CD4-positive, alpha-beta T cell treated with Interleukin-6 for 4 hours (primary cell): ENCODE data around the gene C1QTNF5.
A peak's percentile ranks its signal among the peaks of the same experiment; 100 is the strongest.

Experiments
- DNase-seq: peaks from one replicate; pipeline ENCODE4 v3.0.0-alpha.2; 2020; ENCODE audit warnings: mixed read lengths

C1QTNF5 gene

DNA sequence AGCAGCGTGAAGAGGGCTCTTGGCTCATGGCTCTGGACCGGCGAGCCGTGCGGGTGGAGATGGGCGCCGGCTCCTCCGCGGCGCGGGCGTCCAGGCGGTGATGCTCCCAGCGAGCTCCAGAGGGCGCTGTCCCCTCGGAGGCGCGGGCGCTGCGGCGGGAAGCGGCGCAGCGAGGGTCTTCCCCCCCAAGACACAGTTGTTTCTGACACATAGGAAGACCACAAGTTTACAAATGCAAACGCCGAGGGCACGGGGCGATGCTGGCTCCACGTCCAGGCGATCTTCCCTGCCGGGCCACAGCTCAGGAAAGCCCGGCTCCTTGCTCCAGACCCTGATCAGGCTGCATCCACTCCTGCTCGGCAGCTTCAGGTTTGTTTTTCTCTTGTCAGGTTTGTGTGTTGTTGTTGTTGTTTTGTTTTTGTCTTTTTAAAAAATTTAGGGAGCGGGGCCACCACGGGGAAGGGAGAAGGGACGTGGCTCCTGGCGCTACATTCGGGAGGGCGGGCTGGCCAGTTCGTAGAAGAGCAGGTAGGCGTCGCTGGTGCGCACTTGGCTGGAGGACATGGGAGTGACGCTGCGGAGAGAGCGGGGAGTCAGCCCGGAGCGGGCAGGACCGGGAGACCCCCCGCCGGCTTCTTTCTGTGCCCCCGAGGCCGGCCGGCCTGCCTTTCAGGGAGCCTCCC, 15.8 kb upstream of the C1QTNF5 start:
- peak; percentile 79 for DNase-seq

GRCh38 chr11:119355091-119355843, 14.6 kb upstream of the C1QTNF5 start:
- DNase-seq = no peak

GRCh38 chr11:119352857-119353260, 12.2 kb upstream of the C1QTNF5 start:
- no peak for DNase-seq

DNA sequence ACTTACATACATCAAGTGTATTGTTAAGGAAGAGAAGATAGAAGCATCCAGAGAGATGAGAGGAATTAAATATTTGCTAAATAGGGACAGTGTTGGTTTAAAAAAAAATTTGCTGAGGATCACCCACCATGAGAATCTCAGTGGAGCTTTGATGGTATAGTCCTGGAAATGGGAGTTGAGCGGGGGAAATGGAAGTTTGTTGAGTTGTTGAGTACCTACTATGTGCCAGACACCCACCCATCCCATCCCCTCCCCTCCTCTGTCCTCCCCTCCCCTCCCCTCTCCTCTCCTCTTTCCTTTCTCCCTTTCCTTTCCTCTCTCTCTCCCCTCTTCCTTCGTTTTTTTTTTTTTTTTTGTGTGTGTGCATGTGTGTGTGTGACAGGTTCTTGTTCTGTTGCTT, 10.5 kb upstream of the C1QTNF5 start:
- no peak for DNase-seq

GRCh38 chr11:119350302-119350701, 9.6 kb upstream of the C1QTNF5 start:
- no peak for DNase-seq

- DNase-seq = no peak
Measured at GRCh38 chr11:119347940-119348605, 7.4 kb upstream of the C1QTNF5 start.

GRCh38 chr11:119347242-119347641, 6.6 kb upstream of the C1QTNF5 start:
- no peak for DNase-seq

- DNase-seq = no peak
Measured at GRCh38 chr11:119346605-119347004, 5.9 kb upstream of the C1QTNF5 start, which contains the start of gene MFRP. TSS of gene MFRP (minus strand) at chr11:119346705. CDS start at chr11:119346513, 192 bp downstream.

DNA sequence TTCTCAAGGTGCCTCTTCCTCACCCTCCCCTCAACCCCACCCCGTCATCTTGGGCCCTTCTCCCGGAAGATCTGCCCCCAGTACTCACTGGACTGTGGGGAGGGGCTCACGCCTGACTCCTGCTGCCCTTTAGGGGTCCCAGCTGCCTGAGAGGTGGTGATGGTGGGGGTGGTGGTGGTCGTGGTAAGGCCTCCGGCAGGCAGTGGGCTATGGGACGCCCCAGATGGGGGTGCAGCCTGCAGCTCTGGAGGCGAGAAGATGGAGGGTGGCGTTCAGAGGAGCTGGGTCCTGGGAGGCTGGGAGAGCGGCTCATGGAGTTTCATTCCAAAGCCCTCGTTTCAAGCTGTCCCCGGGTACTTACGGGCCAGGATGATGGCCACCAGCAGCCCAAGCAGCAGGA, 5.0 kb upstream of the C1QTNF5 start:
- no peak for DNase-seq

GRCh38 chr11:119344291-119345010, 3.8 kb upstream of the C1QTNF5 start:
- no peak for DNase-seq

DNA sequence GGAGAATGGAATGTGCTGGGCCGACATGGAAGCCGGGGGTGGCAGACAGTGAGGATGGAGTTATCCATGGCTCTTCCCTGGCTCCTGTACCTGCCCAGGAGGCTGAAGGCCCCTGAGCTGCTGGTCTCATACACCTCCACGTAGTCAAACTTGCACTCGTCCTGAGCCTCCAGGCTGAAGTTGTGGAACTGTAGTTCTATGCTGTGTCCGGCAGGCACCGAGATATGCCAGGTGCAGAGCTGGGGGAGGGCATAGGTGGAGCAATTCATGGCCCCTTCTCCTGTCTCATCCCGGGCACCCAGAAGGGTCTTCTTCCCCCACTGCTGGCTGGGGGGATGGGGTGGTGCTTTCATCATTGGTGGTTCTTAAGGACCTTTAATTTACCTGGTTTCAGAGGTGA, 3.0 kb upstream of the C1QTNF5 start:
- DNase-seq = no peak

DNA sequence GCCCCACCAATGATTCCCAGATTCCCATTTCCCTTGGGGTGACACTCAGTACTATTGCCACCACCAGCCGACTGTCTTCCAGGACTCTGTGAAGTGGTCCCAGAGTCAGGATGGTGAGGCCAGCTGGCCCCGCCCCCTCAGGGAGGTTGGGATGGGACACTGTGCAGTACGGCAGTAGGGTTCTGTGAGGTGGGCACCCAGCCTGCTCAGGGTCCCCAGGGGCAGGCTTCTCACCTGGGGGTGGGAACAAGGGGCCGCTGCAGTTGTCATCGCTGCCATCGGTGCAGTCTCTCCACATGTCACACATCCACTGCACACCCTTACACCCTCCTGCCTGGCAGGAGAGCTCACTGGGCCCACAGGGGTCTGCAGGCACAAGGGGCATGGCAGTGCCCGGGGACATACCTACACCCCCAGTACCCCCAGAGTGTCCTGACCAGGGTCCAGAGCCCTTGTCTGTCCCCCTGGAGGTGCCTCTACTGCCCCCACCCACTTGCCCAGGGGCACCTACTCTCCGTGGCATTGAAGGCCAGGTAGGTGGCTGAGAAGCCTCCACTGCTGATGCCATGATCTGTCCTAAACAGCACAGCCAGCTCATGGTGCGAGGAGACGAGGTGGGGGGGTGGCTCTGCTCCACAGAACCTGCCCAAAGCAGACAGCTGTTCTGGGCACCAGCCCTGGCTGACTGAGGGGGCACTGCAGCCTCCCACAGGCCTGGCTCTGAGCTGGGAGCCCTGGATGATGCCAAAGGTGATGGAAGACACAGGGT, 1.9 kb upstream of the C1QTNF5 start:
- no peak for DNase-seq

GRCh38 chr11:119342023-119342300, 1.3 kb upstream of the C1QTNF5 start:
- no peak for DNase-seq

DNA sequence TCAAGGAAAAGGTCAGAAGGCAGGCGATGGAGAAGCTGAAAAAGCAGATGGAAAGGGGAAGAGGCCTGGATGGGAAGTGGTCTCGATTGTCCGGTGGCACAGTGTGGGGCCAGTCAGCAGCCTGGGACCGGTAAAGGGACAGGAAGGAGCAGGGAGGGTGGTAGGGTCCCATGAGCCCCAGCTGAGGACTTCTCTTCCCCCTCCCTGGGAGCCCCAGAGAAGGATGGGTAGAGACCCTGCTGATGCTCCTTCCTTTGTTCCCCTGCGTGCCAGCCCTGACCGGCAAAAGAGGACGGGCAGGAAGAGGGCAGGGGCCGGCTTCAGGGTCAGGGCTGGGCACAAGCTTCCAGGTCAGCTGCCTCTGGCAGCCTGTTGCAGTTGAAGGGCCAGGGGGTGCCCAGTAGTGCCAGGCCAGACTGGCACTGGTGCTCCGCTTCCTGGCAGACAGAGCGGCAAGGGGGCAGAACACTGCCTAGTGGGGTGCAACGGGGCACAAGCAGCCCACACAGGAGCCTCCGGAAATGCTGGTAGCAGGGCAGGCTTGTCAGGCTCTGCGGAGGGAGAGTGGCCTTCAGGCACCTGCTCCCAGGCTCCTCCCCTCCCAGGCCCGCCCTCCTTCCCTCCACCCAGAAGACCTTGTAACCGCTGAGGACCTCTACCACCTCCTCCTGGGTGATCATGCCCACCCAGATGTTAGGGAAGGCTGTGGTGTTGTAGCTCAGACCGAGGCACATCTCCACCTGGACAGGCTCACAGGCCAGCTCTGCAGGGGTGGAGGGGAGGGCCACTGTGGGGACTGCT, 739 bp upstream of the C1QTNF5 start:
- DNase-seq = no peak

DNA sequence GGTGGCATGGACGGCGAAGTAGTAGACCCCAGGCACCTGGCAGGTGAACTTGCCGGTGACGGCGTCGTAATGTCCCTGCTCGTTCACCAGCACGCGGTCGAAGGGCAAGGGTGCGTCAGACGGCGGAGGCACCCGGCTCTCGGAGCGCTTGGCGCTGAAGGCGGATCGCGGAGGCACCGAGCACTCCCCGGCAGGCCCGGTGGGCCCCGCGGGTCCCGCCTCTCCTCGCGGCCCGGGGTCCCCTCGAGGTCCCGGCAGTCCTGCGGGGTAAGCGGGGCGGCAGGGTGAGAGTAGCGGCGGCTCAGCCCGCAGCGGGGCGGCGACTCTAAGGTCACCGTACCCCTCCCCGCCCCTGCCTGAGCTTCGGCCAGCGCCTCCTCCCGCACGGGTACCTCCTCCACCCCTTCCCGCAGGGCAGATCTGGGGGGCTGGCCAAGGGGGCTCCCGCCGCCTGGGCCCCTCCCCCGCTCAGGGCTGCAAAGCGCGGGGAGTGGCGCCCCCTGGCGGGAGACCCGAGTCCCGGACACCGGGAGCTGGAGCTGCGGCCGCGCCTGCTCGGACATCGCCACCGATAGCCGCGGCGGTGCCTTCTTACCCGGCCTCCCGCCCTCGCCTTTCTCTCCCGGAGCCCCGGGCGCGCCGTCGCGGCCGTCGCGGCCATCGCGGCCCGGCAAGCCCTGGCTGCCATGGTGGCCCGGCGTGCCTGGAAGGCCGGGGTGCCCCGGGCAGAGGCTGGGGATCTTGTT, 921 bp downstream of the C1QTNF5 start:
- peak; percentile 47 for DNase-seq

DNA sequence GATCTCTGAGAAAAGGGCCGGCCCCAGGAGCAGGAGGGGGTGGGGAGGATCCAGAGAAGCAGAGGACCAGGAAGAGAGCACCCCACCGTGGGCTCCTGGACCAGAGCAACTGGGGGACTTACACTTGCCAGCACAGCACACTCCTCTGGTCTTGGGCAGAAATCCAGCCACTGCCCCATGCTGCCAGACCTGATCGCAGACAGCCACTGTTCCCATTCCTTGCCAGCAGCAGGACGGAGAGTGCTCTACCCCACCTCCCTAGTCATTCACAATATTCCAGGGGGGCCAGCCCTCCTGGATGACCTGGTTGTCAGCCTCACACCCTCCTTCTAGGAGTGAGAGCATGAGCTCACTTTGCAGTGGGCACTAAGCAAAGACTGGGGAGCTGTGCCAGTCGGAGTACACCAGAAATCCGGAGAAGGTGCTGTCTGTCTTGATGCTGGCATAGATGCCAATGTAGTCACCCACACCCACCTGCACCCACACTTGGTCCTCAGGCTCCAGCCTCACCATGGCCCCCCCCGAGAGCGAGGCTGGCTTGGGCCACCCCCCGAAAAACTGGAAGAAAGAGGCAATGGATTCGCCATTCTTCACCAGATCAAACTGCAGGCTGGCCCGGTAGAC, 1.6 kb downstream of the C1QTNF5 start:
- DNase-seq = no peak

- peak; percentile 74 for DNase-seq
Measured at GRCh38 chr11:119338318-119338890, 2.3 kb downstream of the C1QTNF5 start.

- no peak for DNase-seq
Measured at GRCh38 chr11:119337581-119338317, 2.9 kb downstream of the C1QTNF5 start.

DNA sequence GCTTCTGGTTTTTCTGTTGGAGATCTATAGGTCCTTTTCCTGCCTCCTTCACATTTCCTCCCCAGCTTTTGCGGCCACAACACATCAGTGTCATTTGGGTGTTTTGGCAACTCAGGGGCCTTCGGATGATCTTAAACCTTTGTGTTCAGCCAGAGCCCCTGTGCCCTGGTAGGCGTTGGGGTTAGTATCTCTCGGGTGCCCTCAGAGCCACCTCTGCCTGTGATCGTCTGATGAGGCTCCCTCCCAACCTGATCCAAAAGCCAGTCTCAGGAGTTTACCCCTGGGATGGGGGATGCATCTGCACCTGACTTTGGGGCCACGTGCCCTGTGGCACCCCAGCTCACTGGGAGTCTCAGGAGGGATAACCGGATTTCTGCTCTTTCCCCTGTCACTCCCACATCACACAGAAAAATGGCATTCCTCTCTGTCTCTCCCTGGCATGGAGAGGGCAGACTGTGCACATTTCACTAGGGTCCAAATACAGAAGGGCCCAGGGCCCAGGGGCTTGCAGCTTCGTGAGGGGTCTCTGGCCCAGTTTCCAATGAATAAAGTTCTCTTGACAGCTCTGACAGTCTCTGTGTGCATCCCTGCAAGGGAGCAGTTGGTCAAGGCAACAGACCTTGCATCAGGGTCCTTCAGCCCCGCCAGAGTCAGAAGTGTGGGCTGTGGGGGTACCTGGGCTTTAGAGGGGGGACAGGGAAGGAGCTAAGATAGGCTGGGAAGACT, 3.8 kb downstream of the C1QTNF5 start:
- no peak for DNase-seq
